Kidney (tissue), 14 donors: ENCODE data around the gene PTGS2. TPM values are rescaled to one million over a fixed set of nuclear protein-coding genes. Genes with fewer than 3 reads are reported as not detected.
A peak's percentile ranks its signal among the peaks of the same experiment; 100 is the strongest.

ENCODE experiments used
- DNase-seq, 5 donors: peaks; one replicate each; pipeline ENCODE4 v3.0.0-alpha.2; 2013 to 2020
- FAIRE-seq: peaks from 2 replicates; lab custom pipeline; 2012; peaks lifted over from hg19 to GRCh38; lab: Jason Lieb, UNC
- H3K27ac ChIP-seq, 2 donors: one replicate each; pipeline ENCODE4 v1.7.0; 2013; ENCODE audit warnings: low read depth in 2 of 2, low read length in 2 of 2, inconsistent platforms in 1 of 2
- H3K27me3 ChIP-seq: one replicate; pipeline ENCODE4 v1.7.1; 2013; ENCODE audit warnings: low read length, inconsistent platforms; ENCODE audit not compliant: control insufficient read depth, insufficient read depth
- H3K36me3 ChIP-seq, 3 donors: one replicate each; pipeline versions ENCODE4 v1.7.0 to v1.7.1; 2013; ENCODE audit warnings: low read length in 3 of 3, control low read depth in 1 of 3, inconsistent platforms in 1 of 3; ENCODE audit not compliant: insufficient read depth in 3 of 3, control insufficient read depth in 2 of 3
- H3K4me1 ChIP-seq, 3 donors: one replicate each; pipeline versions ENCODE4 v1.7.0 to v1.7.1; 2013; ENCODE audit warnings: low read length in 3 of 3, inconsistent platforms in 1 of 3, low read depth in 1 of 3; ENCODE audit not compliant: control insufficient read depth in 2 of 3, insufficient read depth in 2 of 3
- H3K4me3 ChIP-seq, 3 donors: one replicate each; pipeline versions ENCODE4 v1.7.0 to v1.8.1; 2013; ENCODE audit warnings: low read length in 3 of 3, control low read depth in 1 of 3, inconsistent platforms in 1 of 3
- H3K9ac ChIP-seq, 3 donors: one replicate each; pipeline versions ENCODE4 v1.7.0 to v1.7.1; 2013; ENCODE audit warnings: low read length in 3 of 3, control low read depth in 1 of 3, inconsistent platforms in 1 of 3
- H3K9me3 ChIP-seq, 3 donors: one replicate each; pipeline versions ENCODE4 v1.7.0 to v1.7.1; 2013; ENCODE audit warnings: low read length in 3 of 3, control low read depth in 1 of 3, inconsistent platforms in 1 of 3; ENCODE audit not compliant: control insufficient read depth in 2 of 3, insufficient read depth in 1 of 3
- intact Hi-C: fragments of 100-400 bp; cut with DNase I; formaldehyde crosslinking; loops from one replicate; pipeline ENCODE4 v1.11.1; 2022
- polyA plus RNA-seq: library from polyadenylated mRNA; stranded (reverse); fragments of 350-450 nt; fragmentation: Illumina TruSeq; extraction: RNeasy Lipid Tissue Mini Kit (QIAGEN cat#74804); gene quantifications from one replicate; pipeline ENCODE4 v1.2.3, GENCODE V29; 2014; ENCODE audit warnings: low read depth, low replicate concordance; ENCODE audit not compliant: insufficient read depth
- total RNA-seq: library from RNA; stranded (reverse); fragmentation: NEBNext Ultra II Directional; extraction: Animal tissue kit (Norgen Biotek cat#: 25700); gene quantifications from one replicate; pipeline ENCODE4 v1.2.1, GENCODE V29; 2021
- TF ChIP-seq, protein P1 (sequence below): IDR thresholded peaks from 3 replicates; pipeline ENCODE4 v1.5.1; 2012; ENCODE audit warnings: mild to moderate bottlenecking, moderate library complexity, borderline replicate concordance; ENCODE audit not compliant: insufficient read depth; ENCODE audit errors: extremely low read depth
- donor health status: control.
- donor health status: control.
- donor health status: control.
- donor health status: control.
- donor health status: control.
- donor health status: DM: yes; HTN: yes; CAD: no.
- donor health status: Normal renal cell carcinoma (clear cell type).

PTGS2 gene
- total and polyA plus RNA-seq, 2 donors from 2014 or later: 1.5 to 2.7 TPM

- Histone ChIP-seq H3K36me3 (no peaks in the 10 kb centered on the region), H3K4me3 (no peak overlapping the region), H3K27ac (no peak overlapping the region), H3K27me3 (no peaks in the 10 kb centered on the region), H3K9me3 (no peaks in the 10 kb centered on the region), H3K4me1 (no peaks in the 10 kb centered on the region), H3K9ac (no peak overlapping the region)
- TF ChIP-seq, protein P1, sequence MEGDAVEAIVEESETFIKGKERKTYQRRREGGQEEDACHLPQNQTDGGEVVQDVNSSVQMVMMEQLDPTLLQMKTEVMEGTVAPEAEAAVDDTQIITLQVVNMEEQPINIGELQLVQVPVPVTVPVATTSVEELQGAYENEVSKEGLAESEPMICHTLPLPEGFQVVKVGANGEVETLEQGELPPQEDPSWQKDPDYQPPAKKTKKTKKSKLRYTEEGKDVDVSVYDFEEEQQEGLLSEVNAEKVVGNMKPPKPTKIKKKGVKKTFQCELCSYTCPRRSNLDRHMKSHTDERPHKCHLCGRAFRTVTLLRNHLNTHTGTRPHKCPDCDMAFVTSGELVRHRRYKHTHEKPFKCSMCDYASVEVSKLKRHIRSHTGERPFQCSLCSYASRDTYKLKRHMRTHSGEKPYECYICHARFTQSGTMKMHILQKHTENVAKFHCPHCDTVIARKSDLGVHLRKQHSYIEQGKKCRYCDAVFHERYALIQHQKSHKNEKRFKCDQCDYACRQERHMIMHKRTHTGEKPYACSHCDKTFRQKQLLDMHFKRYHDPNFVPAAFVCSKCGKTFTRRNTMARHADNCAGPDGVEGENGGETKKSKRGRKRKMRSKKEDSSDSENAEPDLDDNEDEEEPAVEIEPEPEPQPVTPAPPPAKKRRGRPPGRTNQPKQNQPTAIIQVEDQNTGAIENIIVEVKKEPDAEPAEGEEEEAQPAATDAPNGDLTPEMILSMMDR: no peak
- intact Hi-C loops: no loop called here
- no peak for FAIRE-seq
- DNase-seq: no peak
These were observed 47.1 kb downstream of the PTGS2 start for GRCh38 chr1:186633116-186633515.

- DNase-seq: peak in 1 of 5 donors; percentile 1
- Histone ChIP-seq H3K4me3 (no peak overlapping the region), H3K4me1 (no peaks in the 10 kb centered on the region), H3K9ac (no peak overlapping the region), H3K27me3 (no peaks in the 10 kb centered on the region), H3K27ac (no peak overlapping the region), H3K36me3 (no peaks in the 10 kb centered on the region), H3K9me3 (no peaks in the 10 kb centered on the region)
- TF ChIP-seq, protein P1: no peak
- intact Hi-C loops: no loop called here
- no peak for FAIRE-seq
These were observed 50.9 kb downstream of the PTGS2 start for GRCh38 chr1:186629341-186629740.

DNA sequence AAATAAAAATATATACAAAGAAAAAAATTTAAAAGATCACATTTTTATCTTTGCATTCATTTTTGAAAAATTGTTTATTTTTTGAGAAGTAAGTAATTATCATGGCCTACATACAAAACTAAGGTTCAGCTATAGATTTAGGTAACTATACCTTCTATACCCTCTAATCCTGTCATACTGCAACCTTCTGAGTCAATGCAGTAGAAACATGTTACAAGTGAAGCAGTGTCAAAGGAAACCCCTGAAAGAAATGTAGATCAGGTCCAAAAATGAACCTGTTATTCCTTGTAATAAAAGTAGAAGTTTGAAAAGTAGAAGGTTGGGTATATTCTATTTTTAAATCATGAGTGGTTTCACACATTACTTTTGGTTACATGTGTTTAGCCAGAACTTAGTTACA lies 51.3 kb downstream of the PTGS2 start:
- Histone ChIP-seq H3K36me3 (no peaks in the 10 kb centered on the region), H3K4me3 (no peak overlapping the region), H3K27me3 (no peaks in the 10 kb centered on the region), H3K9me3 (no peaks in the 10 kb centered on the region), H3K9ac (no peak overlapping the region), H3K4me1 (no peaks in the 10 kb centered on the region), H3K27ac (no peak overlapping the region)
- TF ChIP-seq, protein P1: no peak
- no peak for DNase-seq
- intact Hi-C loops: no loop called here
- no peak for FAIRE-seq

GRCh38 chr1:186627019-186627418 lies 53.2 kb downstream of the PTGS2 start:
- H3K4me1 ChIP-seq: no peaks in the 10 kb centered on the region
- no peak overlapping the region for H3K27ac ChIP-seq
- intact Hi-C loops: no loop called here

More at GRCh38 chr1:186627019-186627418, 53.2 kb downstream of the PTGS2 start:
- Histone ChIP-seq H3K9ac (no peak overlapping the region), H3K36me3 (no peaks in the 10 kb centered on the region), H3K4me3 (no peak overlapping the region), H3K27me3 (no peaks in the 10 kb centered on the region), H3K9me3 (no peaks in the 10 kb centered on the region)
- DNase-seq: no peak
- TF ChIP-seq, protein P1: no peak
- no peak for FAIRE-seq
